K562 (cell line): ENCODE results near the gene COX5A. TPM values are rescaled to one million over a fixed set of nuclear protein-coding genes. Genes with fewer than 3 reads are reported as not detected.

Experiments used
- CBX5 ChIP-seq: IDR thresholded peaks from 2 replicates; pipeline ENCODE4 v1.6.1; 2014; ENCODE audit warnings: low read depth, borderline replicate concordance
- CTCF ChIP-seq, 3 experiments: IDR thresholded peaks in 2 of 3; conservative IDR thresholded peaks in 1 of 3; 2 replicates each; pipeline ENCODE4 v1.5.1; 2011 to 2012; ENCODE audit warnings: low read length in 3 of 3, mild to moderate bottlenecking in 3 of 3, control low read depth in 2 of 3, improper control_type of control experiment in 1 of 3, inconsistent platforms in 1 of 3, low read depth in 1 of 3, mixed read lengths in 1 of 3, moderate library complexity in 1 of 3; ENCODE audit not compliant: insufficient read depth in 2 of 3
- CTCFL ChIP-seq: IDR thresholded peaks from 2 replicates; pipeline ENCODE4 v1.6.1; 2011; ENCODE audit warnings: borderline replicate concordance, low read depth, mild to moderate bottlenecking, moderate library complexity, low read length; ENCODE audit not compliant: insufficient read depth, poor library complexity, severe bottlenecking
- GATAD2B ChIP-seq: fragments of 450-650 bp; IDR thresholded peaks from 2 replicates; pipeline ENCODE4 v1.6.1; 2017; ENCODE audit warnings: mild to moderate bottlenecking, borderline replicate concordance
- GTF2B ChIP-seq: IDR thresholded peaks from 2 replicates; pipeline ENCODE4 v1.6.1; 2011; ENCODE audit not compliant: insufficient read length; ENCODE audit errors: extremely low read depth
- HNRNPH1 ChIP-seq: fragments of 200-400 bp; formaldehyde crosslinking; optimal IDR thresholded peaks from 2 replicates; pipeline ENCODE3; 2017; ENCODE audit warnings: low read depth, mild to moderate bottlenecking, low read length, moderate library complexity
- ILF3 ChIP-seq: fragments of 450-650 bp; IDR thresholded peaks from 2 replicates; pipeline ENCODE4 v1.6.1; 2018; ENCODE audit warnings: antibody characterized with exemption, mild to moderate bottlenecking, moderate library complexity, borderline replicate concordance
- JUNB ChIP-seq: fragments of 450-650 bp; formaldehyde crosslinking; conservative IDR thresholded peaks from 2 replicates; pipeline ENCODE4 v1.4.0; 2020; ENCODE audit warnings: mild to moderate bottlenecking
- MAFG ChIP-seq: fragments of 450-650 bp; conservative IDR thresholded peaks from 2 replicates; pipeline ENCODE4 v1.6.1; 2016; ENCODE audit warnings: missing genetic modification characterization, missing compliant biosample characterization
- MAFK ChIP-seq: IDR thresholded peaks from 2 replicates; pipeline ENCODE4 v1.6.1; 2011; ENCODE audit warnings: low read length, improper control_type of control experiment
- PREB ChIP-seq: sonication (generic); formaldehyde crosslinking; IDR thresholded peaks from 2 replicates; pipeline ENCODE4 v1.8.1; 2023; ENCODE audit warnings: mild to moderate bottlenecking, missing genetic modification reagents
- SMC3 ChIP-seq: conservative IDR thresholded peaks from 2 replicates; pipeline ENCODE4 v1.6.1; 2011; ENCODE audit warnings: low read depth, low read length, improper control_type of control experiment; ENCODE audit not compliant: insufficient read depth
- SNAPC5 ChIP-seq: fragments of 250-450 bp; sonication (Bioruptor Pico); IDR thresholded peaks from 2 replicates; pipeline ENCODE4 v1.8.0; 2021; ENCODE audit warnings: moderate library complexity, mild to moderate bottlenecking, inconsistent platforms
- SRF ChIP-seq, 2 experiments: fragments of 250-450, 450-650 bp in 1 of 2; sonication (Bioruptor Pico) in 1 of 2; sonication (generic) in 1 of 2; formaldehyde crosslinking; IDR thresholded peaks; 2 replicates each; pipeline versions ENCODE4 v1.5.0 to v1.5.1; 2020 to 2022; ENCODE audit warnings: mild to moderate bottlenecking in 1 of 2, missing genetic modification reagents in 1 of 2
- YY1 ChIP-seq, 3 experiments: IDR thresholded peaks; 2 replicates each; pipeline ENCODE4 v1.6.1; 2011; ENCODE audit warnings: low read length in 2 of 3, mild to moderate bottlenecking in 2 of 3, moderate library complexity in 2 of 3, borderline replicate concordance in 1 of 3, control low read depth in 1 of 3, low read depth in 1 of 3; ENCODE audit not compliant: insufficient read depth in 3 of 3, insufficient replicate concordance in 2 of 3, control insufficient read depth in 1 of 3, insufficient read length in 1 of 3; ENCODE audit errors: extremely low read depth in 1 of 3
- ZNF143 ChIP-seq: sonication (generic); formaldehyde crosslinking; IDR thresholded peaks from 2 replicates; pipeline ENCODE4 v1.9.0; 2022; ENCODE audit warnings: mild to moderate bottlenecking, missing genetic modification reagents
- ZNF24 ChIP-seq: fragments of 450-650 bp; IDR thresholded peaks from 2 replicates; pipeline ENCODE4 v1.6.1; 2016
- ZNF3 ChIP-seq: fragments of 250-450 bp; sonication (Bioruptor Pico); IDR thresholded peaks from 2 replicates; pipeline ENCODE4 v1.5.0; 2021; ENCODE audit warnings: mild to moderate bottlenecking, moderate library complexity
- ZNF408 ChIP-seq: fragments of 250-450 bp; sonication (Bioruptor Pico); IDR thresholded peaks from 2 replicates; pipeline ENCODE4 v1.4.0; 2020; ENCODE audit warnings: low read depth, mild to moderate bottlenecking, moderate library complexity
- ZNF561 ChIP-seq: fragments of 450-650 bp; formaldehyde crosslinking; conservative IDR thresholded peaks from 2 replicates; pipeline ENCODE4 v1.4.0; 2020; ENCODE audit warnings: mild to moderate bottlenecking, moderate library complexity
- ZNF699 ChIP-seq: fragments of 250-450 bp; sonication (Bioruptor Pico); IDR thresholded peaks from 2 replicates; pipeline ENCODE4 v1.8.0; 2021; ENCODE audit warnings: mild to moderate bottlenecking, moderate library complexity; ENCODE audit not compliant: insufficient replicate concordance
- polyA plus RNA-seq, 8 experiments: library from polyadenylated mRNA; depleted of rRNA in 4 of 8; stranded (reverse) in 5 of 8; unstranded in 3 of 8; fragments of >200 nt; fragmentation: Nextera tagmentation in 2 of 8; fragmentation: Illumina TruSeq in 1 of 8; extraction: Ambion mirVana in 2 of 8; extraction: Trizol in 1 of 8; gene quantifications; 2 replicates each; pipeline versions ENCODE4 v1.2.1 to v1.2.3, GENCODE V29; 2011 to 2014; ENCODE audit warnings: inconsistent platforms in 1 of 8, missing spikeins in 1 of 8
- total RNA-seq, 7 experiments: library from RNA; depleted of rRNA in 6 of 7; stranded (reverse); fragments of >200 nt in 6 of 7; fragmentation: Illumina TruSeq in 2 of 7; extraction: Trizol in 2 of 7; gene quantifications; 2 replicates each; pipeline versions ENCODE4 v1.2.1 to v1.2.3, GENCODE V29; 2011 to 2021; ENCODE audit warnings: low replicate concordance in 1 of 7

Gene COX5A
- total and polyA plus RNA-seq, 9 of the 15 experiments (the other 6 are each of a cell fraction or from before 2014, with no cell fraction given): 86.8 to 553 (median 371) TPM

GRCh38 chr15:74954515-74954914 is 16.6 kb upstream of the COX5A start (continued):
- TF ChIP-seq PREB (CRISPR knock-in tag) (no peak), MAFK (no peak; the same call in 1 of the 2 replicates), CTCFL (no peak), HNRNPH1 (no peak), MAFG (tag) (peak; percentile 38), ZNF3 (no peak), CTCF (IDR thresholded peaks at IDR 0.05 in 2 of 3, conservative IDR thresholded peaks at IDR 0.05 in 1 of 3; ENCODE audit: insufficient read depth in 2 of 3, low read depth in 1 of 3, low read length in 3 of 3) (no peak), ZNF143 (CRISPR knock-in tag) (no peak), YY1 (IDR thresholded peaks at IDR 0.05; ENCODE audit: borderline replicate concordance in 1 of 3, control insufficient read depth in 1 of 3, extremely low read depth in 1 of 3, insufficient read depth in 3 of 3, insufficient read length in 1 of 3, insufficient replicate concordance in 2 of 3, low read depth in 1 of 3, low read length in 2 of 3) (peak in 1 of 3 experiments; percentile 32), SNAPC5 (CRISPR knock-in tag) (no peak), JUNB (no peak), SMC3 (no peak), CBX5 (no peak), ZNF24 (peak; percentile 74), ILF3 (no peak), GATAD2B (peak; percentile 92), ZNF561 (CRISPR knock-in tag) (no peak), ZNF699 (CRISPR knock-in tag) (no peak), ZNF408 (CRISPR knock-in tag) (no peak), GTF2B (no peak), SRF (CRISPR knock-in tag; IDR thresholded peaks at IDR 0.05) (no peak)
